Pancreas (tissue), 10 donors: ENCODE measurements around the gene EPYC. TPM values are rescaled to one million over a fixed set of nuclear protein-coding genes. Genes with fewer than 3 reads are reported as not detected.

ENCODE experiments used
- ATAC-seq, 4 donors: fragments of 200-7000 bp; cut with Tn5 transposase; one replicate each; pipeline versions ENCODE4 v1.8.0 to v1.9.1; 2020; ENCODE audit warnings: mild to moderate bottlenecking in 4 of 4, moderate library complexity in 4 of 4
- DNase-seq, 6 donors: peaks; one replicate each; pipeline ENCODE4 v3.0.0-alpha.2; 2020
- FAIRE-seq: peaks from 2 replicates; lab custom pipeline; 2012; peaks lifted over from hg19 to GRCh38; lab: Jason Lieb, UNC
- H3K27ac ChIP-seq, 4 donors: fragments of 200-600 bp; sonication (generic); 1 replicate in 3 of 4; 2 replicates in 1 of 4; pipeline versions ENCODE4 v1.5.0 to v1.8.0; 2020
- H3K27me3 ChIP-seq, 4 donors: fragments of 200-600 bp; one replicate each; pipeline ENCODE4 v1.8.0; 2021
- H3K36me3 ChIP-seq, 3 donors: fragments of 200-600 bp; sonication (generic) in 1 of 3; one replicate each; pipeline versions ENCODE4 v1.5.0 to v1.8.0; 2020 to 2021
- H3K4me1 ChIP-seq, 3 donors: fragments of 200-600 bp; one replicate each; pipeline ENCODE4 v1.8.0; 2021
- H3K4me3 ChIP-seq, 4 donors: fragments of 200-600 bp; sonication (generic) in 2 of 4; one replicate each; pipeline versions ENCODE4 v1.5.0 to v1.8.0; 2020 to 2021
- H3K9me3 ChIP-seq, 4 donors: fragments of 200-600 bp; one replicate each; pipeline ENCODE4 v1.8.0; 2021
- CTCF ChIP-seq, 4 donors: fragments of 200-600 bp; sonication (generic) in 3 of 4; IDR thresholded peaks; one replicate each; pipeline versions ENCODE4 v1.5.0 to v1.8.0; 2021; ENCODE audit warnings: antibody characterized with exemption in 4 of 4
- WGBS, 2 donors: extraction: QIAGEN DNeasy Blood & Tissue Kit; methylation state at CpG; one replicate each; pipeline ENCODE4 v1.1.7; 2013; 5-methylcytosine and 5-hydroxymethylcytosine counted together
- intact Hi-C, 3 donors: fragments of 100-400 bp; cut with DNase I; formaldehyde crosslinking; loops; one replicate each; pipeline versions ENCODE4 v1.11.1 to v1.14.2; 2022
- polyA plus RNA-seq, 2 donors: library from polyadenylated mRNA; stranded (reverse); fragments of 200-250 nt; gene quantifications; one replicate each; pipeline ENCODE4 v1.2.3, GENCODE V29; 2013
- total RNA-seq, 6 donors: library from RNA; stranded (reverse); fragmentation: NEBNext Ultra II Directional in 4 of 6; extraction: Animal tissue kit (Norgen Biotek cat#: 25700) in 4 of 6; gene quantifications; one replicate each; pipeline versions ENCODE4 v1.2.1 to v1.2.4, GENCODE V29; 2021 to 2023
- donor health status: healthy with polysubstance abuse.
- donor health status: DM: no; HTN: no; CAD: no; lungs with moderate emphysema.
- donor health status: DM: no; HTN: no; CAD: no.
- donor health status: control.
- donor health status: control.
- donor health status: Bipolar disorder and iron deficiency.
- donor health status: DM: yes; HTN: yes; CAD: no.
- donor health status: DM: no; HTN: no; CAD: no.
- donor health status: DM: no; HTN: no; CAD: no.
- donor health status: DM: yes; HTN: yes; CAD: no.

EPYC gene
- total and polyA plus RNA-seq, 8 donors = 0.12 TPM; not detected in 7

- Histone ChIP-seq H3K9me3 (no peaks in the 10 kb centered on the region), H3K36me3 (no peaks in the 10 kb centered on the region), H3K4me3 (no peak overlapping the region), H3K27me3 (no peaks in the 10 kb centered on the region), H3K27ac (no peak overlapping the region), H3K4me1 (no peaks in the 10 kb centered on the region)
- ATAC-seq = peak in 1 of 4 donors; percentile 20
- DNase-seq = no peak
- intact Hi-C loops = no loop called here
- FAIRE-seq = peak; percentile 67
- no peak for TF ChIP-seq CTCF (IDR thresholded peaks at IDR 0.05)
Observed at GRCh38 chr12:90922145-90922627, 82.6 kb downstream of the EPYC start.

- H3K4me3 ChIP-seq = no peak overlapping the region
- H3K9me3 ChIP-seq = no peaks in the 10 kb centered on the region
- WGBS, 2 donors = 82 to 85% methylated on average over 1 of the region's 1 CpG
- H3K4me1 ChIP-seq = no peaks in the 10 kb centered on the region
- intact Hi-C loops = no loop called here
- H3K27me3 ChIP-seq = no peaks in the 10 kb centered on the region
- DNase-seq (no peak), ATAC-seq (no peak), FAIRE-seq (no peak)
- H3K36me3 ChIP-seq = no peaks in the 10 kb centered on the region
- TF ChIP-seq CTCF (IDR thresholded peaks at IDR 0.05) = no peak
- no peak overlapping the region for H3K27ac ChIP-seq
Observed at GRCh38 chr12:90921536-90921935, 83.2 kb downstream of the EPYC start.

- no peak overlapping the region for H3K27ac ChIP-seq
- FAIRE-seq = no peak
- no peak overlapping the region for H3K4me3 ChIP-seq
- DNase-seq = no peak
- H3K9me3 ChIP-seq = no peaks in the 10 kb centered on the region
- H3K4me1 ChIP-seq = no peaks in the 10 kb centered on the region
- H3K36me3 ChIP-seq = no peaks in the 10 kb centered on the region
- H3K27me3 ChIP-seq = no peaks in the 10 kb centered on the region
- TF ChIP-seq CTCF (IDR thresholded peaks at IDR 0.05) = no peak
- intact Hi-C loops = no loop called here
- 85 to 90% methylated on average over 1 of the region's 1 CpG for WGBS, 2 donors
- ATAC-seq = no peak
Observed at GRCh38 chr12:90920222-90920621, 84.5 kb downstream of the EPYC start.

- ATAC-seq (no peak), DNase-seq (no peak), FAIRE-seq (no peak)
- Histone ChIP-seq H3K36me3 (no peaks in the 10 kb centered on the region), H3K4me3 (no peak overlapping the region), H3K9me3 (no peaks in the 10 kb centered on the region), H3K27me3 (no peaks in the 10 kb centered on the region), H3K27ac (no peak overlapping the region), H3K4me1 (no peaks in the 10 kb centered on the region)
- no peak for TF ChIP-seq CTCF (IDR thresholded peaks at IDR 0.05)
- WGBS, 2 donors = 40 to 55% methylated on average over 2 of the region's 2 CpGs
- intact Hi-C loops = no loop called here
Observed at GRCh38 chr12:90917431-90917830, 87.3 kb downstream of the EPYC start.

GRCh38 chr12:90916516-90916915, 88.3 kb downstream of the EPYC start:
- FAIRE-seq (no peak), ATAC-seq (no peak), DNase-seq (no peak)

More at GRCh38 chr12:90916516-90916915, 88.3 kb downstream of the EPYC start:
- H3K27me3 ChIP-seq = no peaks in the 10 kb centered on the region
- H3K4me3 ChIP-seq = no peak overlapping the region
- H3K4me1 ChIP-seq = no peaks in the 10 kb centered on the region
- H3K9me3 ChIP-seq = no peaks in the 10 kb centered on the region
- intact Hi-C loops = no loop called here
- H3K27ac ChIP-seq = no peak overlapping the region
- TF ChIP-seq CTCF (IDR thresholded peaks at IDR 0.05) = no peak
- H3K36me3 ChIP-seq = no peaks in the 10 kb centered on the region
